ENCODE data around the gene PSMD3. TPM values are rescaled to one million over a fixed set of nuclear protein-coding genes. Genes with fewer than 3 reads are reported as not detected.
"Not testable (repeated sequence)": the region's sequence is repeated elsewhere in the genome, so short reads cannot be mapped to it uniquely, and the experiment has no call there.

The PSMD3 gene
- polyA plus RNA-seq, 2 donors = 48.9 to 79.6 TPM

GRCh38 chr17:39944393-39944711, 36.3 kb upstream of the PSMD3 start:
- H3K4me1 ChIP-seq (ENCODE audit: control insufficient read depth in 2 of 2, insufficient read depth in 2 of 2, low read length in 1 of 2) = no peaks in the 10 kb centered on the region
- H3K36me3 ChIP-seq (ENCODE audit: control insufficient read depth in 2 of 2, insufficient read depth in 2 of 2, low read length in 1 of 2) = no peaks in the 10 kb centered on the region
- no peak overlapping the region for H3K4me3 ChIP-seq (ENCODE audit: low read depth in 1 of 2, low read length in 2 of 2)
- WGBS, 2 donors = 67 to 75% methylated on average over 16 of the region's 16 CpGs
- H3K9me3 ChIP-seq (ENCODE audit: control insufficient read depth in 2 of 2, insufficient read depth in 1 of 2, low read depth in 1 of 2, low read length in 1 of 2) = no peaks in the 10 kb centered on the region
- H3K27ac ChIP-seq (ENCODE audit: low read depth in 2 of 2, low read length in 1 of 2) = no peak overlapping the region
- no peaks in the 10 kb centered on the region for H3K27me3 ChIP-seq (ENCODE audit: control insufficient read depth in 1 of 2, insufficient read depth in 2 of 2, low read length in 2 of 2)

DNA sequence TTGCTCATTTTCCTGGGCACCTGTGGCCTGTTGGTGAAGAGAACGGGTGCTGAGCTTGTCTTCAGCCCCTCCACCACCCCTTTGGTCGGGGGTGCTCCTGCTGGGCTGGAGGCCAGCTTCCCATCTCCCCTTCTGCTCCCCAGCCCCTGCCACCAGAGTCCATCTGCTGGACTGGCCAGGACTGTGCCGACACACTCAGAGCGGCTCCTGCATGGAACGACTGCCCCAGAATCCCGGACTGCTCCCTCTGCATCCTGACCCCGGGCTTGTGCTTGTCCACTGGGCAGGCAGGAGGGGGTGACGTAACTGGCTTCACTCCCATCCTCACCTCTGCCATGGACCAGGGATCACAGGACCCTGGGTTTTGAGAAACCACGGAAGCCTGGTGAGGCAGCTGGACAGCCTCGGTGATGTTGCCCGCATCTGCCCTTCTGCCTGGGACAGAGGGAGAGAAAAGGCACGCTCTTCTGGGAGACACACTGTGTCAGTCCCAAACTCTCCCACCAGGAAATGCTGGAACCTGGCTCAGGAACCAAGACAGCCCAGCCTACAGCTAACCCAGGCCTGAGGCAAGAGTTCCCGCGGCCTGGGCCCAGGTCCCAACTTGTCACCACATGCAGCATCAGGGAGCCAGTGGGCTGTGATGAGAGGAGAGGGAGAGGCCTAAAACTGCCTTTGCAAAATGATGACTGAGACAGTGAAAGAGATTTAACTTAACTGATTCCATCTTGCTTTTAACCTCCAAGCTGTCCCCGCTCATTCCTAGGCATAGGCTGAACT, 33.9 kb upstream of the PSMD3 start:
- H3K27me3 ChIP-seq (ENCODE audit: control insufficient read depth in 1 of 2, insufficient read depth in 2 of 2, low read length in 2 of 2) = no peaks in the 10 kb centered on the region
- WGBS, 2 donors = 72 to 74% methylated on average over 15 of the region's 15 CpGs
- H3K4me1 ChIP-seq (ENCODE audit: control insufficient read depth in 2 of 2, insufficient read depth in 2 of 2, low read length in 1 of 2) = no peaks in the 10 kb centered on the region
- H3K36me3 ChIP-seq (ENCODE audit: control insufficient read depth in 2 of 2, insufficient read depth in 2 of 2, low read length in 1 of 2) = no peaks in the 10 kb centered on the region
- no peak overlapping the region for H3K27ac ChIP-seq (ENCODE audit: low read depth in 2 of 2, low read length in 1 of 2)
- no peak overlapping the region for H3K4me3 ChIP-seq (ENCODE audit: low read depth in 1 of 2, low read length in 2 of 2)
- H3K9me3 ChIP-seq (ENCODE audit: control insufficient read depth in 2 of 2, insufficient read depth in 1 of 2, low read depth in 1 of 2, low read length in 1 of 2) = no peaks in the 10 kb centered on the region

GRCh38 chr17:39948489-39948828, 32.1 kb upstream of the PSMD3 start:
- 80 to 83% methylated on average over 5 of the region's 5 CpGs for WGBS, 2 donors
- H3K27me3 ChIP-seq (ENCODE audit: control insufficient read depth in 1 of 2, insufficient read depth in 2 of 2, low read length in 2 of 2); H3K4me3 ChIP-seq (ENCODE audit: low read depth in 1 of 2, low read length in 2 of 2); H3K27ac ChIP-seq (ENCODE audit: low read depth in 2 of 2, low read length in 1 of 2); H3K36me3 ChIP-seq (ENCODE audit: control insufficient read depth in 2 of 2, insufficient read depth in 2 of 2, low read length in 1 of 2); H3K4me1 ChIP-seq (ENCODE audit: control insufficient read depth in 2 of 2, insufficient read depth in 2 of 2, low read length in 1 of 2); H3K9me3 ChIP-seq (ENCODE audit: control insufficient read depth in 2 of 2, insufficient read depth in 1 of 2, low read depth in 1 of 2, low read length in 1 of 2): not testable (repeated sequence)

DNA sequence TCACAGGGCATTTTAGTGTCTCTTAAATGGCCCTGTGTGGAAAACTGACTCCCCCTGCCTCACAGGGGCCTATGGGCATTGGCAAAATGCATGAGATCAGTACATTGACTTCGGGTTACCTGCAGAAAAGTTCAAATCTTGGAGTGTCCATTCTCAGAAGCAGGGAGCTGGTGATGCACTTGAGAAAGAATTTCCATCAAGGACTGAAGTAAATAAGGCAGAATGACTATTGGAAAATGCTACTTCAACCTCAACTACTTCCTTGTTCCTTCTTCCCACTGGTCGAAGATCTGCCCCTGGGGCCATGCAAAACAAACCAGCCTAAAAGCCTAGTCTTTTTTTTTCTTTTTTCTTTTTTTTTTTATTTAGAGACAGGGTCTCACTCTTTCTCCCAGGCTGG, 31.6 kb upstream of the PSMD3 start:
- Histone ChIP-seq H3K27ac (ENCODE audit: low read depth in 2 of 2, low read length in 1 of 2) (no peak overlapping the region), H3K27me3 (ENCODE audit: control insufficient read depth in 1 of 2, insufficient read depth in 2 of 2, low read length in 2 of 2) (no peaks in the 10 kb centered on the region), H3K9me3 (ENCODE audit: control insufficient read depth in 2 of 2, insufficient read depth in 1 of 2, low read depth in 1 of 2, low read length in 1 of 2) (no peaks in the 10 kb centered on the region), H3K4me1 (ENCODE audit: control insufficient read depth in 2 of 2, insufficient read depth in 2 of 2, low read length in 1 of 2) (peaks cover 0 to 7% of the 10 kb centered on the region in 2 donors), H3K36me3 (ENCODE audit: control insufficient read depth in 2 of 2, insufficient read depth in 2 of 2, low read length in 1 of 2) (no peaks in the 10 kb centered on the region), H3K4me3 (ENCODE audit: low read depth in 1 of 2, low read length in 2 of 2) (no peak overlapping the region)
- WGBS, 2 donors = 72 to 73% methylated on average over 2 of the region's 2 CpGs

- Histone ChIP-seq H3K27me3 (ENCODE audit: control insufficient read depth in 1 of 2, insufficient read depth in 2 of 2, low read length in 2 of 2) (no peaks in the 10 kb centered on the region), H3K4me3 (ENCODE audit: low read depth in 1 of 2, low read length in 2 of 2) (no peak overlapping the region), H3K4me1 (ENCODE audit: control insufficient read depth in 2 of 2, insufficient read depth in 2 of 2, low read length in 1 of 2) (peaks cover 0 to 7% of the 10 kb centered on the region in 2 donors), H3K9me3 (ENCODE audit: control insufficient read depth in 2 of 2, insufficient read depth in 1 of 2, low read depth in 1 of 2, low read length in 1 of 2) (no peaks in the 10 kb centered on the region), H3K27ac (ENCODE audit: low read depth in 2 of 2, low read length in 1 of 2) (no peak overlapping the region), H3K36me3 (ENCODE audit: control insufficient read depth in 2 of 2, insufficient read depth in 2 of 2, low read length in 1 of 2) (no peaks in the 10 kb centered on the region)
- 52 to 66% methylated on average over 5 of the region's 5 CpGs for WGBS, 2 donors
Measured at GRCh38 chr17:39950871-39951348, 29.7 kb upstream of the PSMD3 start.

- 63 to 64% methylated on average over 22 of the region's 22 CpGs for WGBS, 2 donors
- Histone ChIP-seq H3K27me3 (ENCODE audit: control insufficient read depth in 1 of 2, insufficient read depth in 2 of 2, low read length in 2 of 2) (no peaks in the 10 kb centered on the region), H3K36me3 (ENCODE audit: control insufficient read depth in 2 of 2, insufficient read depth in 2 of 2, low read length in 1 of 2) (no peaks in the 10 kb centered on the region), H3K4me3 (ENCODE audit: low read depth in 1 of 2, low read length in 2 of 2) (peak overlapping the region; percentile 21 to 42), H3K9me3 (ENCODE audit: control insufficient read depth in 2 of 2, insufficient read depth in 1 of 2, low read depth in 1 of 2, low read length in 1 of 2) (no peaks in the 10 kb centered on the region), H3K4me1 (ENCODE audit: control insufficient read depth in 2 of 2, insufficient read depth in 2 of 2, low read length in 1 of 2) (peaks cover 0 to 7% of the 10 kb centered on the region in 2 donors), H3K27ac (ENCODE audit: low read depth in 2 of 2, low read length in 1 of 2) (peak overlapping the region; percentile 38 to 64)
Measured at GRCh38 chr17:39951924-39952679, 28.5 kb upstream of the PSMD3 start.

GRCh38 chr17:39952680-39953470, 27.7 kb upstream of the PSMD3 start:
- Histone ChIP-seq H3K4me3 (ENCODE audit: low read depth in 1 of 2, low read length in 2 of 2) (peak overlapping the region; percentile 31 to 42), H3K4me1 (ENCODE audit: control insufficient read depth in 2 of 2, insufficient read depth in 2 of 2, low read length in 1 of 2) (peaks cover 0 to 7% of the 10 kb centered on the region in 2 donors), H3K9me3 (ENCODE audit: control insufficient read depth in 2 of 2, insufficient read depth in 1 of 2, low read depth in 1 of 2, low read length in 1 of 2) (no peaks in the 10 kb centered on the region), H3K27me3 (ENCODE audit: control insufficient read depth in 1 of 2, insufficient read depth in 2 of 2, low read length in 2 of 2) (no peaks in the 10 kb centered on the region), H3K36me3 (ENCODE audit: control insufficient read depth in 2 of 2, insufficient read depth in 2 of 2, low read length in 1 of 2) (no peaks in the 10 kb centered on the region), H3K27ac (ENCODE audit: low read depth in 2 of 2, low read length in 1 of 2) (peak overlapping the region; percentile 64 to 71)
- WGBS, 2 donors = 1 to 2% methylated on average over 30 to 55 of the region's 55 CpGs

DNA sequence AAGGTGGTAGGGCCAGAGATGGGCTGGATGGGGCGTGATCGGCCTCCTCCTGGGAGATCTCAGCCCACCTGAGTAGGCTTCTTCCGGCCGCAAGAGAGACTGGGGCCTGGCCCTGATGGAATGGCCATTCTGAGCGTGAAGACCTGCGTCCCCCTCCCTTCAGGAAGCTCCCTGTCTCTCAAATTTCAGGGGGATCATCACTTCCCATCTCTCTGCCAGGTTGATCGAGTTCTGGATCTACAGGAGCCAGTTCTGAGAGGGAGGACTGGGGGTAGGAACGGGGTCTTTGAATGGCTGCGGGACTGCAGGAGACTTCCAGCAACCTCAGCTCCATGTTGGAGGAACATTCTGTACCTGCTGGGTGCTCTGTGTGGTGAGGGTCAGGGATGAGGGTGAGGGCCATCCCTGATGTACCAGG, 27.1 kb upstream of the PSMD3 start:
- Histone ChIP-seq H3K27ac (ENCODE audit: low read depth in 2 of 2, low read length in 1 of 2) (peak overlapping the region; percentile 27 to 71), H3K27me3 (ENCODE audit: control insufficient read depth in 1 of 2, insufficient read depth in 2 of 2, low read length in 2 of 2) (no peaks in the 10 kb centered on the region), H3K36me3 (ENCODE audit: control insufficient read depth in 2 of 2, insufficient read depth in 2 of 2, low read length in 1 of 2) (no peaks in the 10 kb centered on the region), H3K4me1 (ENCODE audit: control insufficient read depth in 2 of 2, insufficient read depth in 2 of 2, low read length in 1 of 2) (peaks cover 0 to 7% of the 10 kb centered on the region in 2 donors), H3K4me3 (ENCODE audit: low read depth in 1 of 2, low read length in 2 of 2) (peak overlapping the region; percentile 31 to 35), H3K9me3 (ENCODE audit: control insufficient read depth in 2 of 2, insufficient read depth in 1 of 2, low read depth in 1 of 2, low read length in 1 of 2) (no peaks in the 10 kb centered on the region)
- WGBS, 2 donors = 35 to 45% methylated on average over 9 of the region's 9 CpGs

GRCh38 chr17:39954876-39955275, 25.7 kb upstream of the PSMD3 start:
- Histone ChIP-seq H3K9me3 (ENCODE audit: control insufficient read depth in 2 of 2, insufficient read depth in 1 of 2, low read depth in 1 of 2, low read length in 1 of 2) (no peaks in the 10 kb centered on the region), H3K27ac (ENCODE audit: low read depth in 2 of 2, low read length in 1 of 2) (no peak overlapping the region), H3K4me3 (ENCODE audit: low read depth in 1 of 2, low read length in 2 of 2) (no peak overlapping the region), H3K4me1 (ENCODE audit: control insufficient read depth in 2 of 2, insufficient read depth in 2 of 2, low read length in 1 of 2) (peaks cover 0 to 7% of the 10 kb centered on the region in 2 donors), H3K27me3 (ENCODE audit: control insufficient read depth in 1 of 2, insufficient read depth in 2 of 2, low read length in 2 of 2) (no peaks in the 10 kb centered on the region), H3K36me3 (ENCODE audit: control insufficient read depth in 2 of 2, insufficient read depth in 2 of 2, low read length in 1 of 2) (no peaks in the 10 kb centered on the region)
- WGBS, 2 donors = 50 to 64% methylated on average over 4 of the region's 4 CpGs

All from esophagus (tissue), 2 donors.